ENCODE results near the gene FSTL4.

DNA sequence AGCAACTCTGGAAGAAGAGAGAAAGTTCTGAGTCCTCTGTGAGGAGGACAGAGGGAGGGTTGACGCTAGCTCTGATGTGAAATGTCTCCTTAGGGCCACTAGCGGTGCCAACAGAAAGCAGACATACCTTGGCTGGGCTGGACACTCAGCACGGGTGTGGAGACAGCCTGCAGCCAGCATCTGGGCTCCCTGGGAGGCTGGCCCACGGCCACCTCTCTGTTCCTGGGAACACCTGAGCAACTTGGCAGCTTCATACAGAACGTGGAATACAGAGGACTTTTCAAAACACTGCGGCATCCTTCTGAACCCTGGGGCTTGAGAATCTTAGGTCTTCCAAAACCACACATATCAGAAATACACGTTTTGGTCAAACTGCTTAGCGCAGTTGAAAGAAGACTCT is 269.1 kb downstream of the FSTL4 start:
- TF ChIP-seq, protein P1, sequence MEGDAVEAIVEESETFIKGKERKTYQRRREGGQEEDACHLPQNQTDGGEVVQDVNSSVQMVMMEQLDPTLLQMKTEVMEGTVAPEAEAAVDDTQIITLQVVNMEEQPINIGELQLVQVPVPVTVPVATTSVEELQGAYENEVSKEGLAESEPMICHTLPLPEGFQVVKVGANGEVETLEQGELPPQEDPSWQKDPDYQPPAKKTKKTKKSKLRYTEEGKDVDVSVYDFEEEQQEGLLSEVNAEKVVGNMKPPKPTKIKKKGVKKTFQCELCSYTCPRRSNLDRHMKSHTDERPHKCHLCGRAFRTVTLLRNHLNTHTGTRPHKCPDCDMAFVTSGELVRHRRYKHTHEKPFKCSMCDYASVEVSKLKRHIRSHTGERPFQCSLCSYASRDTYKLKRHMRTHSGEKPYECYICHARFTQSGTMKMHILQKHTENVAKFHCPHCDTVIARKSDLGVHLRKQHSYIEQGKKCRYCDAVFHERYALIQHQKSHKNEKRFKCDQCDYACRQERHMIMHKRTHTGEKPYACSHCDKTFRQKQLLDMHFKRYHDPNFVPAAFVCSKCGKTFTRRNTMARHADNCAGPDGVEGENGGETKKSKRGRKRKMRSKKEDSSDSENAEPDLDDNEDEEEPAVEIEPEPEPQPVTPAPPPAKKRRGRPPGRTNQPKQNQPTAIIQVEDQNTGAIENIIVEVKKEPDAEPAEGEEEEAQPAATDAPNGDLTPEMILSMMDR (IDR thresholded peaks at IDR 0.05; ENCODE audit: poor library complexity, severe bottlenecking) = no peak
- TF ChIP-seq EZH2 (IDR thresholded peaks at IDR 0.05; ENCODE audit: borderline replicate concordance, insufficient read depth, low read length, poor library complexity, severe bottlenecking) = no peak
- no peak for TF ChIP-seq RAD21 (conservative IDR thresholded peaks at IDR 0.05)
- no peak for TF ChIP-seq EP300 (conservative IDR thresholded peaks at IDR 0.05; ENCODE audit: poor library complexity, severe bottlenecking)

All from neural cell (in vitro differentiated cells).